ENCODE data around the gene IL36A.
A peak's percentile ranks its signal among the peaks of the same experiment; 100 is the strongest.

IL36A gene, protein sequence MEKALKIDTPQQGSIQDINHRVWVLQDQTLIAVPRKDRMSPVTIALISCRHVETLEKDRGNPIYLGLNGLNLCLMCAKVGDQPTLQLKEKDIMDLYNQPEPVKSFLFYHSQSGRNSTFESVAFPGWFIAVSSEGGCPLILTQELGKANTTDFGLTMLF

DNA sequence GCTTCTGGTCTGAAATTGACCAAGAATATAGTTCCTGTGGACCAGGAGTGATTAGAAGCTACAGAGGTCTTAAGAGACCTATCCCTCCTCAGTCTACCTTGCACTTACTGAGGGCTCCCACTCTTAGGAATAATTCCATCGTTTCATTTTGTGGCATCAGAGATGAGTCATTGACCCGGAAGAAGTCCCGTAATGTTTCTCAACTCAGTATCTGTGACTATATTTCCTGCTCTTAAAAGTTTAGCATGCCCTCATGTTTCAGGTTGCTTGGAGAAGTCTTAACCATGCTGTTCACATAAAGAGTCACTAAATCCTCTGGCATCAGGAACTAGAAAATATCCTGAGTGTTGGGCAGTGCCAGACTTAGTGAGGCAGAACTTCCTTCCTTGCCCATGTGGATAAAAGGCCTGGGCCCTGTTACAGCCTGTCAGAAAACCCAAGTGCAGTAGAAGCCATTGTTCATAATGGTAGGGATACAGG is at the start of gene IL36A:
IL36A (plus strand) TSS at position 430 of the 480 bp plus-strand sequence. CDS start 413 bp downstream, outside the sequence.
- no peak for FAIRE-seq
- no peak for DNase-seq (ENCODE audit: extremely low spot score, insufficient read length, low read depth)

DNA sequence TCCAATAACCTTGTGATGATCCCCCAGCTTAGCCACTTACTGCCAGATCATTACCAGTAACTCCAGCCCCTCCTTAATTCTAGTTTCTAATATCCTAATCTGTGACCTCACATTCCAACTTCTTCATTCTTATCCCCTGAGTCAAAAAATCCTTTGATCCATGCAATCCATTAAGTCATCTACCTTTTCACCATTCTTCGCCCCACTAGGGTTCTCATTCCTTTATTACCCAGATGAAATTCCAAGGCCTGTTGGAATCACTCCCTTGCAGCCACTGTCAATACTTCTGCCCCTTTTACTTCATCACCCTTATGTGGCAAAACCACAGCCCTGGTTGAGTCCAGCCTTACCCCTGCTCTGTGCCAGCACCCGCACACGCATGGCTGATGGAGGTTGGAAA is 47.7 kb upstream of the IL36A start:
- FAIRE-seq = no peak
- DNase-seq (ENCODE audit: extremely low spot score, insufficient read length, low read depth) = no peak

DNA sequence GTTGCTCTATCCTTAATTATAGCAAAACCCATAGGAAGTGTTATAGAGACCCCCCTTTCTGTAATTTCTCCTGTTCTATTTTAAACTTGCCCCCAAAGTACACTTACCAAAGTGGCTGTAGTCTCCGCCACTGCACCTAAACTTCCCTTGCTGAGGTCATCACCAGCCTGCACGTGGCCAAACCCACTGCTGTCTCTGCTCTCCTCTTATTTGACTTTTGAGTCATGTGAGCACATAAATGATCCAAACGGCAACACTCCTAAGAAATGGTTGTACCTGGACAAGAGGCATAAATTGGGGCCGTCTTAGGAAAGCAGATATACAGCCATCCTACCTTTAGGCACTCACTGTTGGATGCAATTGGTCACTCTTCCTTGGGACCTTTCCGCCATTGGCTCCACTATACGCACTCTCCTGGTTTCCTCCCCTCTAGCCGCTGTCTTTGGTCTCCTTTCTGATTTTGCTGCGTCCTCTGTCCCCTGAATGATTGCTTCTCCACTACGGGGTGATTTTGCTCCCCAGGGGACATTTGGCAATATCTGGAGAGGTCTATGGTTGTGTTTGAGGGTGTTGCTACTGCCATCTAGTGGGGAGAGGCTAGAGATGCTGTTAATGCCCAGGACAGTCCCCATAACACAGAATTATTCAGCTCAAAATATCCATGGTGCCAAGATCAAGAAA is 46.7 kb upstream of the IL36A start:
- FAIRE-seq (peak; percentile 86), DNase-seq (ENCODE audit: extremely low spot score, insufficient read length, low read depth) (peak; percentile 26)

DNA sequence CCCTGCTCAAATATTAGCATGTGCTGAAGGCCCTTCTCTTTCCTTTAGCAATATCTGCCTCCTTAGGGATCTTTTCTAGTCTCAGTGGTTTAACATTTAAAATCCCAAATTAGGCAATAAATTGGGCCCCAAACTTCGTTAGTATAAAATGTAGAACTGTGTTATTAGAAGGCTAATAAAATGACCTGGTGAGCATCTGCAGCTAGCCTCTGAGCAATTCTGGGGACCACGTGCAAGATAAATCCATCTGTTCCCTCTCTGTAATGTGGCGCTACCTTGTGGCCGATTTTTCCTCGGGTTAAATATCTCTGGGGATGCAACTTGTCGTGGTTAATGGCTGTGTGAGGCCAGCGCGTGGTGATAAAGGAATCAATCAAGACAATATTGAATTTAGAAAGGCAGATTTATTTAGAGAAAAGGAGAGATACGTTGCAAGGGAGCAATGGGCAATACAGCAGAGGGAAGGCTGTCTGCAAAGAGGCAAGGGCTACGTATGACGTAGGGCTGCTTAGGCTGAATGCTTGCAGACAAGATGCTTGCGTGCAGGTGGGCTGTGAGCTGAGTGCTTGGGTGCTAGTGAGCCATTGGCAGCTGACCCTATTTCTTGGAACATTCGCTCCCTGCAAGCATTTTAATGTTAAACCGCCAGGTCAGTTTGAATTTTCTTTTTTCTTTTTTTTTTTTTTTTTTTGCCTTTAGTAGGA is 46.0 kb upstream of the IL36A start:
- no peak for DNase-seq (ENCODE audit: extremely low spot score, insufficient read length, low read depth)
- FAIRE-seq = no peak

DNA sequence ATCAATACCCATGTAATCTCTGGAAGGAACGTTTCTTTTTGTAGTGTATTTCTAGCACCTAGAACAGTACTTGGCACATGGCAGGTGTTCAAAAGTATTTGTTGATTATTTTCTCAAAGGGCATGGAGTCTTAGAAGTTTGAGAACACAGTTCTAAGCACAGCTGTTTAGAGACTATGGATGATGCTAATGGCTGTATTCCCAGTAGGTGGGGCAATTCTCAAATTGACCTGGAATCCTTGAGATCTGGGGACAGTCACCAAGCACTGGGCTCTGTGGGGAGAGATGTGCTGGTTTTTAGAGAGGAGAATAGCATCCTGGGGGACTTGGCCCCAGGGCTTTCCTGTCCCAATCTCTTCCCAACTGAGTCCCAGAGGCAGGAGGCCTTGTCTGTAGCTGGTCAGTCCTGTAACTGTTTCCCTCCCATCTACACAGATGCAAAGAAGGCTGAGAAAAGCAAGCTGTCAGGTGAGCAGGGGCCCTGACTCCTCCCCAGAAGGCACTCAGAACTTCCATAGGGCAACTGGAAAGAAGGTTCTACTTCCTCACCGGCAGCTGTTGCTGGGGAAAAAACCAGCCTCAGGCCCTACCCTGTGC is 44.9 kb upstream of the IL36A start:
- FAIRE-seq = no peak
- no peak for DNase-seq (ENCODE audit: extremely low spot score, insufficient read length, low read depth)

DNA sequence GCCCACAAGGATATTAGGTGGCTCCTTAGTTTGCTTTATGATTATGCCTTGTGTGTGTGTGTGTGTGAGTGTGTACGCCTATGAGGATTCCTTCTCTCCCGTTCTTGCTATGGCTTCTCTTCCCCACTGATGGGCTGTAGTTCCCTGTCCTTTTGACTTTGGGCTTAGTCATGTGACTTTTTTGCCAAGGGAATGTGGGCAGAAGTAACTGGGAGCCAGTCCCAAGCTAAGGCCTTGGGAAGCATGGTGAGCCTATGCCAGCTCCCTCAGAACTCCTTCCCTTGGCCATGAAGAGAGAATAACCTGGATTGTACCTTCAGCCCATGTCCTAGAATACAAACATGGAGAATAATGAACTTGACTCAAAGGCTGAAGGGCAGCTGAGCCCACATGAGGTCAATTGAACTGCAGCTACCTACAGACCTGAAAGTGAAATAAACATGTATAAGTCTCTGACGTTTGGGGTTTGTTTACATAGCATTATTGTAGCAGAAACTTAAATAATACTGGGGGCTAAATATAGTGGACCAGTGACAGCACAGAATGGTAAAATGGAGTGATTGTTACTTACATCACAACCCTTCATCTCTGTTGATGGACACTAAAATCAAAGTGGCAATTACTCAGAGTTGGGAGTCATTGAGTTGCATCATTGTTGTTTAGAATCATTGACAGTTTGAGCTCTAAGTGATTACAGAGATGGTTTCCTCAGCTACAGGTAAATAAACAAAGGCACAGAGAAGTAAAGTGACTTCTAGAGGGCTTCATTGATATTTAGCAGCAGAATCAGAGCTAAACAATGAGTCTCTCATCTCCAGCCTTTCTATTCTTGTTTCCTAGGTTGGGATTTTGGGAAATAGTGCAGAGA is 42.7 kb upstream of the IL36A start:
- DNase-seq (ENCODE audit: extremely low spot score, insufficient read length, low read depth) (no peak), FAIRE-seq (no peak)

DNA sequence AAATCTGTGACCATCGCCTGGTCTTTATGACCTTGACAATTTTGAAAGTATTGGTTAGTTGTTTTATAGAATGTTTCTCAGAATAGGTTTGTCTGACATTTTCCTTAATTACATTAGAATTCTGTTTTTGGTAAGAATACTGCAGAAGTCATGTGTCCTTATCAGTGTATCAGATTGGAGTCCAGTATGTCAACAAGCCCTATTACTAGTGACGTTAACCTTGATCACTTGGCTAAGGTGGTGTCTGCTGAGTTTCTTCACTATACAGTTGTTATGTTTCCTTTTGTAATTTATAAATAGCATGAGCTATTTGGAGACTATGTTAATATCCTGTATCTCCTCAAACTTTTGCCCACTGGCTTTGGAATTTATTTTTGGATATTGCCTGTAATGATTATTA is 38.2 kb upstream of the IL36A start:
- no peak for DNase-seq (ENCODE audit: extremely low spot score, insufficient read length, low read depth)
- no peak for FAIRE-seq

DNA sequence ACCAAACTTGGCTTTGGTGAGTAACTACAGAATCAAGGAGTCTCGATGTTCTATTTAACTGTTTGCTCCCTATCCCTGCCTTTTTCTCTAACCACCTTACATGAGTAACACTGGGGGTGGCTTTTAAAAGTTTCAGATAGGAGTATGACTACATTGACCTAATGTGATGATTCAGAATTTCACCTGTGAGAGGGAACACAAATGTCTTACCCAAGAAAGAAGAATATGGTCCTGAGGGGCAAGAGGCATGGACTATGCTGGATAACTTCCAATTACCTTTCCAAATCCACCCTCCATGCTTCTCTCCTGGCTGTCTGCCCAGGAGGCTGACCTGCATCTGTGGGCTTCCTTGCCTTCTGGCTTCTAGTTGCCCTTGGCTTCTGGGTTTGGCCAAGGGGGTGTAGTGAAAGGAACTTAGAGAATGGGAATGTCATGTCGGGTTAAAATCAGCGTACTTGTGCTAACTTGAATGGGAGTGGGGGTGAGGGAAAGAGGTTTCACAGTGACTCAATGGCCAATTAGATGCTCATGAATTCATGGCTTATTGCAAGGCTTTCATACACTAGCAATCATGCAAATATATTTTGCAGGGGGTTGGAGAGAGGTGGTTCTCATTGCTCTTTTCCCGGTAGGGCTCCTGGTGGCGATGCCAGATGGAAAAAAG is 32.7 kb upstream of the IL36A start:
- FAIRE-seq = no peak
- DNase-seq (ENCODE audit: extremely low spot score, insufficient read length, low read depth) = no peak

DNA sequence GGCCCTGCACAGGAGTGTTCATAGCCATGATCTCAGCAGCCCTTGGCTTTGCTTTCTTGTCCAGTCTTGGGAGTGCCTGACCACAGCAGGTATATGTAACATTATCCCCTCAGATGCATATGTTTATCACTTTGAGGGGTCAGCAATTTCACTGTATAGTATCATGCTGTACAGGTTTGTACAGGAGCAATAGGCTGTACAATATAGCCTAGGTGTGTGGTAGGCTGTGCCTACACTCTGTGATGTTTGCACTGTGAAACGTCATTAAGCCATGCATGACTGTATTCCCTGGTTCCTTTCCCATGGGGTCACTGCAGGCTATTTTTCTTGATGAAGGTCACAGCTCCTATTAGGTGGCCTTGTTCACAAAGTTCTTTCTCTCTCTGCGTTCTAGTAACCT is 32.1 kb upstream of the IL36A start:
- FAIRE-seq (no peak), DNase-seq (ENCODE audit: extremely low spot score, insufficient read length, low read depth) (no peak)

DNA sequence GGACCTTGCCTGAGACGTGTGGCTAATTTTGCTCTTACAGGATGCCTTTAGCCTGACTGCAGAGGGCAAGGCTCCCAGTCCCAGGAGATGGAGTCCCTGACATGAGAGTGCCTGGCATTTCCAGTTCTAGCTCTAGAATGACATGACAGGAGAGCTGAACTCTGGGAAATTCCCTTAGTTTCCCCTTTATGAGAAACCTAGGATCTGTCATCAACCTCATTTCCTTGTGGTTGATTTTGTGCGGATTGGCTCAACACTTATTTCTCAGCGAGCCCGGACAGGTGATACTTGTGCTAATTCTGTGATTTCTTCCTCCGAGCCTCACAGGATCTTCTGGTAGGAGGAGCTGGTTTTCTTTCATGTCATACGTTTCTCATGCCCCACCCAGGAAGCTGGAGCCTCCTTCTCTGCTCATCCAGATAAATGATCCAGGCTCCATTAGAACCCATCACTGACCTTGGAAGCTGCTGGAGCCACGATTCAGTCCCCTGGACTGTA is 27.7 kb upstream of the IL36A start, which contains the start of gene IL36G:
IL36G (plus strand) TSS at position 448 of the 498 bp plus-strand sequence. CDS start 633 bp downstream, outside the sequence.
- DNase-seq (ENCODE audit: extremely low spot score, insufficient read length, low read depth) = no peak
- FAIRE-seq = no peak

DNA sequence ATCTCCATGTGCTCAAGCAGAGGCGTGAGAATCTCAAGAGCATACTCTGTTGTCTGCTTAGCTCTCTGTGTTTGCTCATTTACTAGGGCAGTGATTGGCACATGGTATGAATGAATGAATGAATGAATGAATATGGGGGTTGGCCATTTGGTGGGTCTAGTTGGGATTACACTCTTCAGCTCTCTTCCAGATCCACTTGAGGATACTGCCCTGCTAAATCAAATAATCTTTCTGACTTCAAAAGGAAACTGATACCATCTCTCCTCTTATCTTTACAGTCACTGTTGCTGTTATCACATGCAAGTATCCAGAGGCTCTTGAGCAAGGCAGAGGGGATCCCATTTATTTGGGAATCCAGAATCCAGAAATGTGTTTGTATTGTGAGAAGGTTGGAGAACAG is 25.5 kb upstream of the IL36A start:
- no peak for FAIRE-seq
- DNase-seq (ENCODE audit: extremely low spot score, insufficient read length, low read depth) = no peak

DNA sequence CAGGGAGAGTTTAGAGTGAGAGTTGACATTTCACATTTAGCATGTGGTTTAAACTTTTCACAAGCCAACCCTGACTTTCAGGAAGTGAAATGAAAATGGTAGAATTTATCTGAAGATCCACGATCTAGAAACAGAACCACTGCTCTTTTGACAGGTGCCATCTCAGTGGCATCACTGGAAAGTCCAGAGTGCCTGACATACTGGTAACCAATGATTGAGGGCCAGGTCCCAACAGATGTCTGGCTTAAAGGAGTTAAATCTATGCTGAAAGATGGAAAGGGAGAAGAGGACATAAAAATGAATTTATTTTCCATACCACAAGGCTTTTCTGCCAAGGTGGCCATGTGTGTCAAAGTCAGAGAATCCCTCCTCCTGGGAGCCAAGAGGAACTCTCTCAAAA is 24.7 kb upstream of the IL36A start:
- DNase-seq (ENCODE audit: extremely low spot score, insufficient read length, low read depth) (no peak), FAIRE-seq (no peak)

DNA sequence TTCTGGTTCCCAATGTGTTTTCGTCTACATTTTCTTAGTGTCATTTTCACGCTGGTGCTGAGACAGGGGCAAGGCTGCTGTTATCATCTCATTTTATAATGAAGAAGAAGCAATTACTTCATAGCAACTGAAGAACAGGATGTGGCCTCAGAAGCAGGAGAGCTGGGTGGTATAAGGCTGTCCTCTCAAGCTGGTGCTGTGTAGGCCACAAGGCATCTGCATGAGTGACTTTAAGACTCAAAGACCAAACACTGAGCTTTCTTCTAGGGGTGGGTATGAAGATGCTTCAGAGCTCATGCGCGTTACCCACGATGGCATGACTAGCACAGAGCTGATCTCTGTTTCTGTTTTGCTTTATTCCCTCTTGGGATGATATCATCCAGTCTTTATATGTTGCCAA is 20.2 kb upstream of the IL36A start:
- FAIRE-seq = no peak
- no peak for DNase-seq (ENCODE audit: extremely low spot score, insufficient read length, low read depth)

DNA sequence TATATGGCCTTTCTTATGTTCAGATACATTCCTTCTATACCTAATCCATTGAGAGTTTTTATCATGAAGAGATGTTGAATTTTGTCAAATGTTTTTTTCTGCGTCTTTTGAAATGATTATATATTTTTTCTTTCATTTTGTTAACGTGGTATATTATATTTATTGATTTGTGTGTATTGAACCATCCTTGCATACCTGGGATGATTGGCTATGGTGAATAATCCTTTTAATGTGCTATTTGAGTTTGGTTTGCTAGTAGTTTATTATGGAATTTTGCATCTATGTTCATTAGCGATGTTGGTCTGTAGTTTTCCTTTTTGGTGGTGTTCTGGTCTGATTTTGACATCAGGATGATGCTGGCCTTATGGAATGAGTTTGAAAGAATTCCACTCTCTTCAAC is 15.6 kb upstream of the IL36A start:
- FAIRE-seq = no peak
- no peak for DNase-seq (ENCODE audit: extremely low spot score, insufficient read length, low read depth)

DNA sequence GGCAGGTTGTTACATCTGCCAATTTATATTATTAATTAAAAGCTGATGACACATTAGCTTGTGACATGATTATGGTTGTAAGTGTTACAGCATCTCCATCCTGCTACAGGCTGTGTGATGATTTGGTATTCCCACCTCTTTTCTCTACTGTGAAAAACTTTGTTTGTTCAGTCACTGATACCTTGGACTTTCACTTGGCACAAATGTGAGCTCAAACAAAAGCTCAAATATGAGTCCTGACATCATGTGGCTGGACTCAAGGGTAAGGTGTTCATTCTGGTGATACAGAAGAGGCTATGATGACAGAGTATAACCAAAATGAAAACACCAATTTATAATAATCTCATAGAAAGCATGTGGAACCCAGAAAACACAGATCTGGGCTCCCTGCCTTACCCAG is 11.4 kb upstream of the IL36A start:
- no peak for FAIRE-seq
- no peak for DNase-seq (ENCODE audit: extremely low spot score, insufficient read length, low read depth)

DNA sequence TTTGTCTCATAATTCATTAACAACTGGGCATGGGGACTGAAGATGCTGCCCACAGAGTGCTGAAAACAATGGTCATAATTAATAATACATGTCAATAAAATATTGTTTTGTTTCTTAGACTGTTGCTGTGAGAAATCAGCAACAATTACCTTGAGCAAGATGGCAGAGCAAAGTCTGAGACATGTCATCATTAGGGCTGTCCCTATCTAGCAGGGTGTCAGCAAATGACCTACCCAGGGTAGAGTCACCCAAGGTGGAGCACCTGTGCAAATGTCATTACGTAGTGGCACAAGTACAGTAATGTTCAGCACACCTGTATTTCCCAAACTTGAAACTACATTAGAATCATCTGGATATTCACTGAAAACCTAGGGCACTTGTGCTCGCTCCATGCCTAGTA is 10.6 kb upstream of the IL36A start:
- FAIRE-seq = no peak
- no peak for DNase-seq (ENCODE audit: extremely low spot score, insufficient read length, low read depth)

DNA sequence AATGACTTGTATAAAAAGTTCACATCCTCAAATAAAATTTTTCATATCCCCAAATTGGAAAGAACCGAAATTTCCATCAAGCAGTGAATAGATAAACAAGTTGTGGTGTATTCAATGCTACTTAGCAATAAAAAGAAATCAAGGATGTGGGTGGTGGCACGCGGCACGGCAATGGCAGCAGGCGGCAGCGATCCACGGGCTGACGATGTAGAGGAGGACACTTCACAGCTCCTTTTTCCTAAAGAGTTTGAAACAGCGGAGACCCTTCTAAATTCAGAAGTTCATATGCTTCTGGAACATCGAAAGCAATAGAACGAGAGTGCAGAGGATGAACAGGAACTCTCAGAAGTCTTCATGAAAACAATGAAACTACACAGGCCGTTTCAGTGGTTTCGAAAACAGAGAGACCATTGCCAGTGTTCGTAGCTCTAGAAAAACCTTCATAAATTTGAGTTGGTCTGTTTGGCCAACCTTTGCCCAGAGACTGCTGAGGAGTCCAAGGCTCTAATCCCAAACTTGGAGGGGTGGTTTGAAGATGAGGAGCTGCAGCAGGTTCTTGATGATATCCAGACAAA is 9.8 kb upstream of the IL36A start:
- no peak for DNase-seq (ENCODE audit: extremely low spot score, insufficient read length, low read depth)
- FAIRE-seq = no peak

DNA sequence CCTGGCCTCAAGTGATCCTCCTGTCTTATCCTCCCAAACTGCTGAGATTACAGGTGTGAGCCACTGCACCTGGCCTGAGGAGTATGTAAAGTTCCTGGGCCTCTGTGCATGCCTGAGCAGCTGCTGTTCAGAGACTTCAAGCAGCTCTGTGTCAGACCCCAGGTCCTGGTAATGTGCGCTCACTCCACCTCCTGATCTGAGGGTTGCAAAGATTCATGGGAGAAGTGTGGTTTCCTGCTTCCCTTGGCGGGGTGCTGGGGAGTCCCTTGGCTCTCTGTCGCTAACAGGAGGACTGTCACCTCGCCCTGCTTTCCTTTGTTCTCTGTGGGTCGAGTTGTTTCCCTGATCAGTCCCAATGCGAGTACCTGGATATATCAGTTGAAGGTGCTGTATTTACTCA is 8.6 kb upstream of the IL36A start:
- DNase-seq (ENCODE audit: extremely low spot score, insufficient read length, low read depth) (no peak), FAIRE-seq (no peak)

DNA sequence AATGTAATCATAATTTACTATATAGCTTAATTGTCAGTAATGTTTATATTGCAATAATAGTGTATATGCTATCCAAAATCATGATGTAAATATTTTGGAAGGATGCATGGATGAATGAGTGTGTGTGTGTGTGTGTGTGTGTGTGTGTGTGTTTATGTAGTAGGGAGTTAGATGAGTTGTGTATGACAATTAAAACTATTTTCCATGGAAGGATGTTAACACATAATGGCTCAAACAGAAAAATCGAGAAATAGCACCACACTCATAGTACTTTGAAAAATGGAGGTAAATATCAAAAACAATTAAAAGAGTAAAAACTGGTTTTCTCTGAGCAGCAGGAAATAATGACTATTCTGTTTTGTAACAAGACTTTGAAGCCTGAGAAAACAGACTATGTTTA is 8.1 kb upstream of the IL36A start:
- DNase-seq (ENCODE audit: extremely low spot score, insufficient read length, low read depth) (no peak), FAIRE-seq (no peak)
